SH-SY5Y (cell line): ENCODE data around the gene C2orf42.

Source experiments
- GATA2 ChIP-seq: IDR thresholded peaks from 2 replicates; pipeline ENCODE4 v1.6.1; 2011; ENCODE audit warnings: mild to moderate bottlenecking, low read depth, low read length
- GATA3 ChIP-seq: IDR thresholded peaks from 2 replicates; pipeline ENCODE4 v1.6.1; 2011; ENCODE audit warnings: low read depth, mild to moderate bottlenecking, low read length, moderate library complexity

- TF ChIP-seq GATA2 (no peak), GATA3 (no peak)
These were observed 75.0 kb downstream of the C2orf42 start for GRCh38 chr2:70115646-70116442.
